ENCODE data around the gene SNTG2. TPM values are rescaled to one million over a fixed set of nuclear protein-coding genes. Genes with fewer than 3 reads are reported as not detected.

The SNTG2 gene
- total RNA-seq, 2 experiments from 2014 or later = 2.5 to 3.2 TPM

GRCh38 chr2:975095-975494 lies 24.4 kb downstream of the SNTG2 start:
- intact Hi-C loops (cut with micrococcal nuclease) = no loop called here
- ATAC-seq (no peak), DNase-seq (no peak)
- Mint-ChIP-seq H3K27ac (peak overlapping the region; percentile 92), H3K36me3 (ENCODE audit: low read depth) (peaks cover 16% of the 10 kb centered on the region), H3K27me3 (no peaks in the 10 kb centered on the region), H3K4me3 (no peak overlapping the region), H3K9me3 (peaks cover 14% of the 10 kb centered on the region), H3K4me1 (ENCODE audit: low read depth) (peaks cover 58% of the 10 kb centered on the region)
- TF ChIP-seq CTCF (IDR thresholded peaks at IDR 0.05) = no peak
- POLR2A ChIA-PET = interaction anchor here (0.7 to 1.5 kb wide), 2 partner anchors 25 to 29 kb away, joined by 3 to 4 read pairs; no protein-coding TSS in a partner anchor
- CTCF ChIA-PET = interaction anchor here (0.9 kb wide), 1 partner anchor 18 kb away, joined by 4 read pairs; no protein-coding TSS in a partner anchor

- ChIA-PET POLR2A (interaction anchor here (1.4 kb wide), 1 partner anchor 11 kb away, joined by 4 read pairs; no protein-coding TSS in a partner anchor), CTCF (interaction anchor here (0.6 to 0.9 kb wide), 2 partner anchors 540 to 572 kb away, joined by 3 read pairs; no protein-coding TSS in a partner anchor)
- no peak for TF ChIP-seq CTCF (IDR thresholded peaks at IDR 0.05)
- no peaks in the 10 kb centered on the region for H3K9me3 Mint-ChIP-seq
- H3K4me1 Mint-ChIP-seq (ENCODE audit: low read depth) = peaks cover 45% of the 10 kb centered on the region
- peak overlapping the region; percentile 53 for H3K27ac Mint-ChIP-seq
- H3K4me3 Mint-ChIP-seq = no peak overlapping the region
- ATAC-seq = no peak
- DNase-seq = no peak
- H3K36me3 Mint-ChIP-seq (ENCODE audit: low read depth) = no peaks in the 10 kb centered on the region
- intact Hi-C loops (cut with micrococcal nuclease) = no loop called here
- H3K27me3 Mint-ChIP-seq = no peaks in the 10 kb centered on the region
Measured at GRCh38 chr2:979069-979928, 28.6 kb downstream of the SNTG2 start.

GRCh38 chr2:980176-980575 lies 29.5 kb downstream of the SNTG2 start:
- ATAC-seq (no peak), DNase-seq (no peak)
- Mint-ChIP-seq H3K4me1 (ENCODE audit: low read depth) (peaks cover 45% of the 10 kb centered on the region), H3K27ac (no peak overlapping the region), H3K27me3 (no peaks in the 10 kb centered on the region), H3K4me3 (no peak overlapping the region), H3K36me3 (ENCODE audit: low read depth) (no peaks in the 10 kb centered on the region), H3K9me3 (no peaks in the 10 kb centered on the region)
- TF ChIP-seq CTCF (IDR thresholded peaks at IDR 0.05) = no peak
- intact Hi-C loops (cut with micrococcal nuclease) = no loop called here
- POLR2A ChIA-PET = interaction anchor here (1.4 kb wide), 1 partner anchor 10 kb away, joined by 4 read pairs; no protein-coding TSS in a partner anchor
- CTCF ChIA-PET = interaction anchor here (1.1 kb wide), 1 partner anchor 26 kb away, joined by 3 read pairs; no protein-coding TSS in a partner anchor

- Mint-ChIP-seq H3K27me3 (no peaks in the 10 kb centered on the region), H3K4me3 (no peak overlapping the region), H3K36me3 (ENCODE audit: low read depth) (no peaks in the 10 kb centered on the region), H3K9me3 (no peaks in the 10 kb centered on the region), H3K27ac (no peak overlapping the region), H3K4me1 (ENCODE audit: low read depth) (peaks cover 45% of the 10 kb centered on the region)
- POLR2A ChIA-PET = interaction anchor here (1.4 kb wide), 1 partner anchor 9 kb away, joined by 4 read pairs; no protein-coding TSS in a partner anchor
- TF ChIP-seq CTCF (IDR thresholded peaks at IDR 0.05) = no peak
- DNase-seq (no peak), ATAC-seq (no peak)
- CTCF ChIA-PET = interaction anchor here (1.1 kb wide), 1 partner anchor 27 kb away, joined by 3 read pairs; no protein-coding TSS in a partner anchor
- intact Hi-C loops (cut with micrococcal nuclease) = no loop called here
Measured at GRCh38 chr2:981258-981657, 30.6 kb downstream of the SNTG2 start.

GRCh38 chr2:981759-982158 lies 31.1 kb downstream of the SNTG2 start:
- H3K9me3 Mint-ChIP-seq = no peaks in the 10 kb centered on the region
- peaks cover 46% of the 10 kb centered on the region for H3K4me1 Mint-ChIP-seq (ENCODE audit: low read depth)
- POLR2A ChIA-PET = no interaction called here

More at GRCh38 chr2:981759-982158, 31.1 kb downstream of the SNTG2 start:
- H3K36me3 Mint-ChIP-seq (ENCODE audit: low read depth) = no peaks in the 10 kb centered on the region
- H3K27ac Mint-ChIP-seq = no peak overlapping the region
- ATAC-seq = no peak
- no peak for TF ChIP-seq CTCF (IDR thresholded peaks at IDR 0.05)
- H3K27me3 Mint-ChIP-seq = no peaks in the 10 kb centered on the region
- intact Hi-C loops (cut with micrococcal nuclease) = no loop called here
- CTCF ChIA-PET = no interaction called here
- no peak overlapping the region for H3K4me3 Mint-ChIP-seq
- DNase-seq = no peak
